GM19395 (cell line): ENCODE results near the gene CA12.

ENCODE experiments used
- ATAC-seq: cut with Tn5 transposase; IDR thresholded peaks from one replicate; pipeline ENCODE4 v1.9.1; 2021; ENCODE audit warnings: mild to moderate bottlenecking, moderate library complexity; ENCODE audit not compliant: unreplicated experiment

The CA12 gene

DNA sequence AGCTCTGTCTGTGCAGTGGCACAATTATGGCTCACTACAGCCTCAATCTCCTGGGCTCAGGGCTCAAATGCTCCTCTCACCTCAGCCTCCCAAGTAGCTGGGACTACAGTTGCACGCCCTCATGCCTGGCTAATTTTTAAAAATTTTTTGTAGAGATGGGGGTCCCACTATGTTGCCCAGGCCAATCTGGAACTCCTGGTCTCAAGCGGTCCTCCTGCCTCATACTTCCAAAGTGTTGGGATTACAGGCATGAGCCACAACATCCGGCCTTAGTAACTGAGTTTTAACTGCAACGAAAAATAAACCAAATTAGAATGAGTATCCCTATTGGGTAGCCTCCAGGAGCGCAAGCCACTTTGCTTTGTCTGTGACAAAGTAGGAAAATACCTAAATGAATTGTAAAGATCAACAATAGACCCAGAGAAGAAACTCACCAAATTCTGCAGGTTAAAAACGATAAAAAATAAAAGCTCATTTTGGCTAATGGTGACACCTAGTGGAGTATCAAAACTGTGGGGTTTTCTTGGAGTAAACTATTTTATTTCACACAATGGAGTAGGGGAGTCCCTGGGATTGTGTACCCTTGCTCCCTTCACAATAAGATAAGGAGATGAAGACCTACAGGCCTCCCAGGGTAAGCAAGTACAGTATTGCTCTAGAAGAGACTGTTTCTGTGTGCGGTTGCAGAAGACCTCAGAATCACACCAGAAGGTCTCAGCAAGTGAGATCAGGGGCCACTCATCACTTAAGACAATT lies 21.0 kb upstream of the CA12 start:
- no peak for ATAC-seq

DNA sequence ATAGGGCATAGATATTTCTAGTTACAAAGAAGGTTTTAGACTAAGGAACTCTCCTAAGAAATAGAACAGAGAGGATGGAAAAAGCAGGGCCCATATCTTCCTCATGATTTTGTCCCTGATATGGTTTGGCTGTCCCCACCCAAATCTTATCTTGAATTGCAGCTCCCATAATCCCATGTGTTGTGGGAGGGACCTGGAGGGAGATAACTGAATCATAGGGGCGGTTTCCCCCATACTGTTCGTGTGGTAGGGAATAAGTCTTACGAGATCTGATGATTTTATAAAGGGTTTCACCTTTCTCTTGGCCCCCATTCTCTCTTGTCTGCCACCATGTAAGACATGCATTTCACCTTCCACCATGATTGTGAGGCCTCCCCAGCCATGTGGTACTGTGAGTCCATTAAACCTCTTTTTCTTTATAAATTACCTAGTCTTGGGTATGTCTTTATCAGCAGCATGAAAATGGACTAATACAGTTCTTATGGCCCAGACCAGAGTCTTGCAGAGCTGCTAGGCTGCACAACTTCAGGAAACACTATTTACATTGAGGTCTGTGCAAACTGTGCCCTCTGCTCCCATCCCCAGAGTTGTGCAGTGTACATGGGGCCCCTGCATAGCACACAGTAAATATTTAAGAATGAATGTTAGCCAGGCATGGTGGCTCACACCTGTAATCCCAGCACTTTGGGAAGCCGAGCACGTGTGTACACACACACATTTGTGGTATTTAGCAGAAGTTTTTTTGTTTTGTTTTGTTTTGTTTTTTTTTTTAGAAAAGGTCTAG lies 20.3 kb upstream of the CA12 start:
- no peak for ATAC-seq

- ATAC-seq: no peak
Observed at GRCh38 chr15:63401078-63401477, 19.4 kb upstream of the CA12 start.

DNA sequence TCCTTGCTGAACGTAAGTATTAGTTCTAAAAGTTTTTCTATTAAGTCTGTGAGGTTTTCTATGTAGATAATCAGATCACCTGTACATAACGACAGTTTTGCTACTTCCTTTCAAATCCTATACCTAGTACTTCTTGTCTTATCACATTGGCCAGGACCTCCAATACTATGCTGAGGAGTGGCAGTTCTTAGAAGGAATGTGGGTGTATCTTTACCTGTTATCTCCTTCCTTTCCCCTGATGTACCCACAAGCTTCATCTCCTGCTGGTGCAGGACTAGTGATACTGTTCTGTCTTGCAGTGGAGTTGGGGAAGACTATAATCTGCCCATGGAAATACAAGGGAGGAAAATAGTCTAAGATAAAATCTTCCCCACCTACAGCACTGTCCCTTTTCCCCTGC lies 16.8 kb upstream of the CA12 start:
- no peak for ATAC-seq

DNA sequence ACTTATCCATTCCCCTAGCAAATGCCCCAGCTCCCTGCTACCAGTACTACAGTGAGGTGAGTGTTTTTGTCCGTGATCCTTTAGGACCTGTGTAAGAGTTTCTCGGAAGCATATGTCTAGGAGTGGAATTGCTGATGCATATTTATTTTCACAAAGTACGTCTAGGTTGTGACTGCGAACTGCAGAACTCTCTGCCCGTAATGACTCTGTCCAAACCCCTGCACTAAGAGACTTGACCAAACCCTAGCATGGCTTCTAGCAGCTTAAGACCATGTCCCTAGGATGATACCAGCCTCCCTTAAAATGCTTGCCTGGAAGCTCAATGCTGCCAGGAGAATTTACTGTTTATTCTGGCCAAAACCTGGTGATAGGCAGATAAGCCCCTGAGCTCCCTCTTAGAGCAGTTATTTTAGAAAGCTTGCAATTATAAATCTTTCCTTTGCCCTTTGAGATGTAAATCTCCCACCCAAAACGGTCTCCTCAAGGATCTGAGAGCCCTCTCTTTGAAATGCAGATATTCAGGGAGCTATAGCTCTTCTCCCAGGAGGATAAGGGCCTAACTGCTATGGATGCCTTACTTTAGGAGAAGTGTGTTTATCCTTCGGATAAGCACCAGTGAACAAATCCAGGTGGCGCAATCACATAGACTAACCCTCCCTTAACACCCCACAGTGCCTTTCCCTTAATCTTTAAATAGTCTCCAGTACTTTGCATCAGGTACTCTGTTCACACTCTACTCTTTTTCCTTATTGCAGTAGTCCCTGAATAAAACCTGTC lies 14.7 kb upstream of the CA12 start:
- no peak for ATAC-seq

DNA sequence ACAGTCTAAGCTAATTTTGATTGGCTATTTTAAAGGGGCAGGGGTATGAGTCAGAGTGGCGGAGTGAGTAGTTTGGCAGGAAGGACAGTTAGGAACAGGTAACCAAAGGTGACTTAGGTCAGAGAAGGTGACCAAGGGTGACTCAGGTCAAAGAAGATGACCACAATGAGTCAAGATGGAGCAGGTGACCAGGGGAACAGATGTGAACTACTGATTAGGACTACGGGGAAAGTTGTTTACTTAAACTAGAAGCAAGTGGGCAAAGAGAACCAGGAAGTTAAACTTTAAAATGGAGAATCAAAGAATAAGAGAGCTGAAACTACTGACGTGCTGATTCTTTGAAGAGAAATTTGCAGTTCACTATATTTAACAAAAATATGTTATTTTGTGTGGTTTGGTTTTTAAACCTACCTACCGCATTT lies 14.1 kb upstream of the CA12 start:
- ATAC-seq: no peak

- no peak for ATAC-seq
Observed at GRCh38 chr15:63392361-63393009, 10.8 kb upstream of the CA12 start.

DNA sequence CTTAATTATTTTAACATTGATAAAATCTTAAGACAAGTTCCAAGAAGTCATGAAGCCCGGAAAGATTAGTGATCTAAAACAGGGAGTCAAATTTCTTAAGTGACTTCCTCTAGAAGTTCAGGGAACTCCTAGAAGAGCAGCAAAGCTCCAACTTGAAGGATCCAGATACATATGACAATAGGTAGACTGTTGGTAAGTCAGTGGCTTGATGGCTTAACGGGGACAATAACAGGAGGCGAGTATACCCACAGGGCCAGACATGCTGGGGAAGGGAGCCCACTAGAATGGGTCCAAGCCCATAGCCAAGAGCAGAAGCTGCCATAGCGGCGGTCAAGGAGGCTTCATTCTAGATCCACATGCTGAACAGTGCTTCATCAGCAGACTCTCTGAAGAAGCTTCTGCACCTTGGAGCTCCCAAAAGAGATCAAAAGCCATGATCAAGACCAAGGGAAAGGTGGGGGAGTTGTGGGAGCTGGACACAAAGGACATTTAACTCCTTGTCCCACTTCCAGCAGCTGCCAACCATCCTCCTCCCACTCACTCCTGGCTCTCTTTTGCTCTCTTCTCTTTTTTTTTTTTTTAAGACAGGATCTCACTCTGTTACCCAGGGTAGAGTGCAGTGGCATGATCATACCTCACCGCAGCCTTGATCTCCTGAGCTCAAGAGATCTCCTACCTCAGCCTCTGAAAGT lies 10.2 kb upstream of the CA12 start:
- ATAC-seq: no peak

GRCh38 chr15:63390689-63391088 lies 9.0 kb upstream of the CA12 start:
- no peak for ATAC-seq

- no peak for ATAC-seq
Observed at GRCh38 chr15:63389902-63390670, 8.4 kb upstream of the CA12 start.

DNA sequence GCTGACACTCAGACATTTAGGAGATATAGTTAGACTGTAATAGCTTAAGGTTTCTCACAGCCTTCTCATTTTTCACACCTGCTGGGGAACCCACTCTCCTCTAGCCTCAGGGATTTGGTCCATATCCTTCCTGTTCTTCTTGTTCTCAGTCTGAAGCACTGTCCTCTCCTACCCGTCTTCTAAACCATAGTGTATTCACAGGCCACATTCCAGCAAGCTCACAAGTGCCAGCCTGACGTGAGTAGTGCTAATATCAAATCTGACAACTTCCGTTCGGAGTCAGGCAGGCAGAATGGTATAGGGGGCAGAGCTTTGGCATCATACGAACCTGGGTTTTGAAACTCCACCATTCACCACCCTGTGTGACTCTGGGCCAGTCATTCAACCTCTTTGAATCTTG lies 6.9 kb upstream of the CA12 start:
- no peak for ATAC-seq

GRCh38 chr15:63387748-63388493 lies 6.3 kb upstream of the CA12 start:
- no peak for ATAC-seq

- no peak for ATAC-seq
Observed at GRCh38 chr15:63385911-63386531, 4.4 kb upstream of the CA12 start.

DNA sequence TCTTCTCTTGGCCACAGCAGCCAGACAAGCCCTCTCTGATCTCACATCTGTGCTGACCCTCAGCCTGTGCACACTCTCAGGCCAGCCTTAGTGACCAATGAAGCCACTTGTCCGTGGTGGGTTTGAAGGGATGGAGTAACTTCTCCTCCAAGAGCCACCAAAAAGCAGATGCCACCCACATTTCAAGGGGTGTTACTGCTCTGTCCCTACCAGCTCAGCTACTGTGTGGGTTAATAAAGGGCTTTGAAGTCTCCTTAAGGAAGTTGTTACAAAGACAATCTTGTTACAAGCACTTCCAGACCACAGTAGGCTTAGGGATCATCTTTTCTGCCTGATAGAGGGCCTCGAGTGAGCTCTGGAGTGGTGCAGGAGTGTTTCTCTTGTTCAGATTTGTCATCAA lies 3.3 kb upstream of the CA12 start:
- ATAC-seq: no peak

GRCh38 chr15:63382966-63383710 lies 1.5 kb upstream of the CA12 start:
- ATAC-seq: no peak

DNA sequence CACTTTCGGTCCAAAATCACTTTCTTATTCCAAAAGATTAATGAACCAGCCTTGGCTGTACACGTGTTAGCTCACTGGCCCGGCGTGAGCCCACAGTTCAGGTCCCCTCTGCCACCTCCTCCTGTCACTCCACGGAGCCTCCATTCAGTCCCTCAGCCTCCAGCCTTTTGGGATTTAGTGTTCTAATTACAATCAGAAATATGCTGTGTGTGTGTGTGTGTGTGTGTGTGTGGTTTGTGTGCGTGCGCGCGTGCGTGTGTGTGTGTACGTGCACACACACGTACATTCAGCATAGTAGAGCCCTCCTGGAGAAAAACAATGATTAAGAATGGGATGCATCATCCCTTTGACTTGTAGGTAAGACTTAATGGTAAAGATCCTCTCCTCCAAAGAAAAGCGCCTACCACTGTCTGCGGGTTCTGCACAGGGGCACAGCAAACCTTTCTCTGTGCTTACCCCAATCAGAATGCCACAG lies 801 bp downstream of the CA12 start:
- ATAC-seq: no peak

DNA sequence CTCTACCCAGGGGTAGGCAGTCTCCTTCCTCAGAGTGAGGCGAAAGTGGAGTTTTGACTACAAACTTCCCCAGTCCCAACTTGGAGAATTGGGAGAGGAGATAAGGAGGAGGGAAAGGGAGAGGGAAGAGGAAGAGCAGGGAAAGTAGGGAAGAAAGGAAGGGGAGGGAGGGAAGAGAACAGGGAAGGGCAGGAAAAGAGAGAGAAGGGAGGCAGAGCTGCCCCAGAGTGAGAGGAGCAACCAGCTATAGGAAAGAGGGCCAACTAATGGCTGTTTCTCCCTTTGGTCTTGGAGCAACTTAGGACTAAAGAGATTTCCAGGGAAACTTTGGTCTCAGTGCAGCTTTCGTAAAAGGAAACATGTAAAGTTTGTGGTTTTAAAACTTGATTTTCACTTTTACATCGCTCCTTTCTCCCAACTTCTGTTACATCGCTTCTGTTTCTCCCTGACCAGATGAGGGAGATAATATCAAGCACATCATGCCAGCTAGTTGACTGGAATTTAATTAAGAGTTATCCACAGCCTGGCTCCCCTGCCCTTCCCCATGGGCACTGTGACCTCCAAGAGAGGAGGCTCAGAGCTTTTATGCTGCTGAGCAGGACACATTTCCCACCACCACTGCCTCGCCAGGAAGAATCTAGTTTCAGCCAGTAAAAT lies 1.4 kb downstream of the CA12 start:
- ATAC-seq: no peak
